ENCODE data around the gene KIAA2012. TPM values are rescaled to one million over a fixed set of nuclear protein-coding genes. Genes with fewer than 3 reads are reported as not detected.

The KIAA2012 gene
- total RNA-seq, 1 donor from 2014 or later: under 0.01 TPM

DNA sequence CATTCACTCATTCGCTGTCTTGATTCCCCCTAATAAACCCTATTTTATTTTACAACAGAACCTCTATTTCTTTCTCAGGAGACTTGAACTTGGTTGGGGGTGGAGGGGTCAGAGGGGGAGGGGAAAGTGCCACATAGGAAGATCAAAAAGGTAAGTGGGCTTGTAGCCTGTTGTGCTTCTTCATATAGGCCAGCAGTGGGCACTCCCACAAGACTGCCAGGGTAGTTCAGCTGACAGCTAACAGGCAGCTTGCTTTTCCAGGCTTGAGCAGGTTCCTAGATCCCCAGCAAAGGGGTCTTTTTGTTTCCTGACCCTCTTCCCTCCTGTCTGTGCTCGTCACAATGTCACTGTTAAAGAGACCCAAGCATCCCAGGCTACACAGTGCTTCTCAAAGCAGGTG, 829 bp upstream of the KIAA2012 start:
- Histone ChIP-seq H3K9ac (ENCODE audit: low read depth in 1 of 3, low read length in 3 of 3) (no peak overlapping the region), H3K27ac (ENCODE audit: low read depth, low read length) (no peak overlapping the region)

DNA sequence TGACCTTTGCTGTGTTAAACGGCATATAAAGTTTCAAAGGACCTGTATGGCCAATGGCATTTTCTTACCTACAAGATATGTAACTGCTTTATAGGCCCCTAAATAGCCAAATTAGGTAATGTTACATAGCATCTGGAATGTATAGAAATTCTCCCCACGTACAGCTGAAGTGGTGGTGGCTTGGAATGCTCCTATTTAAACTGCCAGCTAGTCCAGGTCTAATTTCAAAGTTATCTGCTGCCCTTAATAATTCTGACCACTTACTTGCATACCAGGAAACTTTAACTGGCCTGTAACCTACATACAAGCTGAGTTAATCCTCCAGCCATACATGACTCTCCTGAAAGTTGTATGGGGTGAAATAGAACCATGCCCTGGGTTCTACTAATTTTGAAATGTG, 1.3 kb downstream of the KIAA2012 start:
- Histone ChIP-seq H3K27me3 (ENCODE audit: control insufficient read depth in 3 of 3, insufficient read depth in 3 of 3, low read length in 3 of 3) (no peaks in the 10 kb centered on the region), H3K9ac (ENCODE audit: low read depth in 1 of 3, low read length in 3 of 3) (no peak overlapping the region), H3K9me3 (ENCODE audit: control insufficient read depth in 3 of 3, low read length in 3 of 3) (no peaks in the 10 kb centered on the region), H3K27ac (ENCODE audit: low read depth, low read length) (no peak overlapping the region), H3K4me3 (ENCODE audit: low read length in 3 of 3) (no peak overlapping the region), H3K4me1 (ENCODE audit: control insufficient read depth in 3 of 3, insufficient read depth in 3 of 3, low read length in 3 of 3) (peaks cover 1 to 17% (median 5%) of the 10 kb centered on the region in 3 donors), H3K36me3 (ENCODE audit: control insufficient read depth in 3 of 3, insufficient read depth in 3 of 3, low read length in 3 of 3) (no peaks in the 10 kb centered on the region)

More for the DNA sequence above, 829 bp upstream of the KIAA2012 start:
- H3K4me3 ChIP-seq (ENCODE audit: low read length in 3 of 3): no peak overlapping the region
- H3K36me3 ChIP-seq (ENCODE audit: control insufficient read depth in 3 of 3, insufficient read depth in 3 of 3, low read length in 3 of 3): no peaks in the 10 kb centered on the region
- no peaks in the 10 kb centered on the region for H3K9me3 ChIP-seq (ENCODE audit: control insufficient read depth in 3 of 3, low read length in 3 of 3)
- H3K4me1 ChIP-seq (ENCODE audit: control insufficient read depth in 3 of 3, insufficient read depth in 3 of 3, low read length in 3 of 3): peaks cover 2 to 29% (median 5%) of the 10 kb centered on the region in 3 donors
- H3K27me3 ChIP-seq (ENCODE audit: control insufficient read depth in 3 of 3, insufficient read depth in 3 of 3, low read length in 3 of 3): no peaks in the 10 kb centered on the region

DNA sequence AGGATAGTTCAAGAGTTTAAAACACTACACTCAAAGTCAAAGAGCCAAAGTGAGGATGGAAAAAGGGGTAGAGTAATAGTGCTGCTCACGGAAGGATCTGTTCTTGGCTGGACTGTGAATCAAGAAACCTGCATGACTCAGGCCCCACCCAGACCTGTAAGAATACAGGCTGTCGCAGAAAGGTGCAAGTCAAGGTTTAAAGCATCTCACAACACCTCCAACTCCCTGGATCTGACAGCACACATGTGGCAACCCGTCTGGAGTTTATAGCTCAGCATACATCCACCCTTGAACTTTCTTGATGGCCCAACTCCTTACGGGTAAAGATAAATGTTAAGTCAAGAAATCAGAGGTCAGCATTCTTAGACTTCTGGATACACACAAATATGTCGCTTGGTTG, 6.3 kb downstream of the KIAA2012 start:
- no peaks in the 10 kb centered on the region for H3K36me3 ChIP-seq (ENCODE audit: control insufficient read depth in 3 of 3, insufficient read depth in 3 of 3, low read length in 3 of 3)

DNA sequence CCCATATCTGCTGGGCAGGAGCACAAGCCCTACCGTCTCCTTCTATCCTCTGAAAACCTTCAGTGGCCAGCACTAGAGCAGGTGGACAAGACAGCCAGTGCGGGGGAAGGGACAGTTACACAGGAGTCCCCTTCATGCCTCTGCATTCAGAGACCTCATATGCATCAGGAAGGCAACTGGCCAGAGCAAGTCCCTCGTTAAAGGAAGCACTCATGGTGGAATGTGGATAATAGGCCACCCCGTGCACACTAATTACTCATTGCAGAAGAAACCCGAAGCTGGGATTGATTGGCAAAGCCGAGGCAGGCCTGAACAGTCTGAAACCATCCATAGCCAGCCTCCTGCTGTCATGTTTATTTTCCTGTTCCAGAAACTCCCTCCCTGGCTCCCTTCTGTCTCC, 11.2 kb downstream of the KIAA2012 start:
- Histone ChIP-seq H3K27ac (ENCODE audit: low read depth, low read length) (no peak overlapping the region), H3K4me1 (ENCODE audit: control insufficient read depth in 3 of 3, insufficient read depth in 3 of 3, low read length in 3 of 3) (peaks cover 0 to 4% (median 0%) of the 10 kb centered on the region in 3 donors), H3K9me3 (ENCODE audit: control insufficient read depth in 3 of 3, low read length in 3 of 3) (no peaks in the 10 kb centered on the region), H3K9ac (ENCODE audit: low read depth in 1 of 3, low read length in 3 of 3) (no peak overlapping the region), H3K36me3 (ENCODE audit: control insufficient read depth in 3 of 3, insufficient read depth in 3 of 3, low read length in 3 of 3) (no peaks in the 10 kb centered on the region), H3K27me3 (ENCODE audit: control insufficient read depth in 3 of 3, insufficient read depth in 3 of 3, low read length in 3 of 3) (no peaks in the 10 kb centered on the region), H3K4me3 (ENCODE audit: low read length in 3 of 3) (no peak overlapping the region)

More for the DNA sequence above, 6.3 kb downstream of the KIAA2012 start:
- Histone ChIP-seq H3K27me3 (ENCODE audit: control insufficient read depth in 3 of 3, insufficient read depth in 3 of 3, low read length in 3 of 3) (no peaks in the 10 kb centered on the region), H3K4me1 (ENCODE audit: control insufficient read depth in 3 of 3, insufficient read depth in 3 of 3, low read length in 3 of 3) (peaks cover 0 to 3% (median 0%) of the 10 kb centered on the region in 3 donors), H3K27ac (ENCODE audit: low read depth, low read length) (no peak overlapping the region), H3K9me3 (ENCODE audit: control insufficient read depth in 3 of 3, low read length in 3 of 3) (no peaks in the 10 kb centered on the region), H3K9ac (ENCODE audit: low read depth in 1 of 3, low read length in 3 of 3) (no peak overlapping the region), H3K4me3 (ENCODE audit: low read length in 3 of 3) (no peak overlapping the region)

GRCh38 chr2:202088777-202089176, 15.7 kb downstream of the KIAA2012 start:
- Histone ChIP-seq H3K4me1 (ENCODE audit: control insufficient read depth in 3 of 3, insufficient read depth in 3 of 3, low read length in 3 of 3) (peaks cover 0 to 4% (median 0%) of the 10 kb centered on the region in 3 donors), H3K27me3 (ENCODE audit: control insufficient read depth in 3 of 3, insufficient read depth in 3 of 3, low read length in 3 of 3) (no peaks in the 10 kb centered on the region), H3K4me3 (ENCODE audit: low read length in 3 of 3) (no peak overlapping the region), H3K36me3 (ENCODE audit: control insufficient read depth in 3 of 3, insufficient read depth in 3 of 3, low read length in 3 of 3) (no peaks in the 10 kb centered on the region), H3K9me3 (ENCODE audit: control insufficient read depth in 3 of 3, low read length in 3 of 3) (no peaks in the 10 kb centered on the region), H3K27ac (ENCODE audit: low read depth, low read length) (no peak overlapping the region), H3K9ac (ENCODE audit: low read depth in 1 of 3, low read length in 3 of 3) (no peak overlapping the region)

DNA sequence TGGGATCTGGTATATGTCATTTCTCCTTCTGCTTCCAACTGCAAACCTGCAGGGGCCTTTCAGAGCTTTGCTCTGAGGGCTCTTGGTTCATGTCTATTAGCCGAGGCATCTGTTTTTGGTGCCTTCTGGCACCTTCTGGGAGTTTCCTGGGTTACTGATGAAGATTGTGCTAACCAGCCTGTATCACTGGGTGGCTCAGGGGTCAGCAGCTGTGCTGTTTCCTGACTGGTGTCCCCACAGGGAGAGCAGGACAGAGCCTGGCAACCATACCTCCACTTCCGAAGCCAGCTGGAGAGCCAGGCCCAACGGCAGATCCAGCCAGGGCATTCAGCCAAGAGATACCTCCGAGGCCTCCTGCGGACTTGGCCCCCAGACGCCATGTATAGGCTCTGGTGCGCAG, 17.5 kb downstream of the KIAA2012 start:
- Histone ChIP-seq H3K4me1 (ENCODE audit: control insufficient read depth in 3 of 3, insufficient read depth in 3 of 3, low read length in 3 of 3) (no peaks in the 10 kb centered on the region), H3K27ac (ENCODE audit: low read depth, low read length) (no peak overlapping the region), H3K9ac (ENCODE audit: low read depth in 1 of 3, low read length in 3 of 3) (no peak overlapping the region), H3K27me3 (ENCODE audit: control insufficient read depth in 3 of 3, insufficient read depth in 3 of 3, low read length in 3 of 3) (no peaks in the 10 kb centered on the region), H3K9me3 (ENCODE audit: control insufficient read depth in 3 of 3, low read length in 3 of 3) (no peaks in the 10 kb centered on the region), H3K4me3 (ENCODE audit: low read length in 3 of 3) (no peak overlapping the region), H3K36me3 (ENCODE audit: control insufficient read depth in 3 of 3, insufficient read depth in 3 of 3, low read length in 3 of 3) (no peaks in the 10 kb centered on the region)

GRCh38 chr2:202091476-202091875, 18.4 kb downstream of the KIAA2012 start:
- H3K27me3 ChIP-seq (ENCODE audit: control insufficient read depth in 3 of 3, insufficient read depth in 3 of 3, low read length in 3 of 3): no peaks in the 10 kb centered on the region
- no peaks in the 10 kb centered on the region for H3K36me3 ChIP-seq (ENCODE audit: control insufficient read depth in 3 of 3, insufficient read depth in 3 of 3, low read length in 3 of 3)
- no peaks in the 10 kb centered on the region for H3K4me1 ChIP-seq (ENCODE audit: control insufficient read depth in 3 of 3, insufficient read depth in 3 of 3, low read length in 3 of 3)
- H3K9me3 ChIP-seq (ENCODE audit: control insufficient read depth in 3 of 3, low read length in 3 of 3): no peaks in the 10 kb centered on the region
- H3K9ac ChIP-seq (ENCODE audit: low read depth in 1 of 3, low read length in 3 of 3): no peak overlapping the region
- no peak overlapping the region for H3K27ac ChIP-seq (ENCODE audit: low read depth, low read length)
- H3K4me3 ChIP-seq (ENCODE audit: low read length in 3 of 3): no peak overlapping the region

DNA sequence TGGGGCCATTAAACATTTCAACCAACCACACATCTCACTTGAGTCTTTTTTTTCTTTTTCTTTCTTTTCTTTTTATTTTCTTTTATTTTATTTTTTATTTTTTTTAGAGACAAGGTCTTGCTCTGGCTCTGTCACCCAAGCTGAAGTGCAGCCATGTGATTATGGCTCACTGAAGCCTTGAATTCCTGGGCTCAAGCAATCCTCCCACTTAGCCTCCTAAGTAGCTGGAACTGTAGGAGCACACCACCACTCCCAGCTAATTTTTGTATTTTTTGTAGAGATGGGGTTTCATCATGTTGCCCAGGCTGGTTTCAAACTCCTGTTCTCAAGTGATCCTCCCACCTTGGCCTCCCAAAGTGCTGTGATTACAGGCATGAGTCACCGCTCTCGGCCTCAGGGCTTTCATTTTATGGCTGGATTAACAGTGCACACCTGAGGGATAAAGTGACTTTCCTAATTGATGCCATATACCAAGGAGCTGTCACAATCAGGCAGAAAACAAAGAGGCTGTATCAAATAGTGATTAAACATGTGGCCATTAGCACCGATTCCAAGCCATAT, 21.5 kb downstream of the KIAA2012 start:
- no peak overlapping the region for H3K9ac ChIP-seq (ENCODE audit: low read depth in 1 of 3, low read length in 3 of 3)
- no peak overlapping the region for H3K27ac ChIP-seq (ENCODE audit: low read depth, low read length)
- H3K27me3 ChIP-seq (ENCODE audit: control insufficient read depth in 3 of 3, insufficient read depth in 3 of 3, low read length in 3 of 3): no peaks in the 10 kb centered on the region
- H3K9me3 ChIP-seq (ENCODE audit: control insufficient read depth in 3 of 3, low read length in 3 of 3): no peaks in the 10 kb centered on the region
- H3K36me3 ChIP-seq (ENCODE audit: control insufficient read depth in 3 of 3, insufficient read depth in 3 of 3, low read length in 3 of 3): no peaks in the 10 kb centered on the region
- H3K4me1 ChIP-seq (ENCODE audit: control insufficient read depth in 3 of 3, insufficient read depth in 3 of 3, low read length in 3 of 3): no peaks in the 10 kb centered on the region
- H3K4me3 ChIP-seq (ENCODE audit: low read length in 3 of 3): no peak overlapping the region

- Histone ChIP-seq H3K9ac (ENCODE audit: low read depth in 1 of 3, low read length in 3 of 3) (no peak overlapping the region), H3K4me3 (ENCODE audit: low read length in 3 of 3) (no peak overlapping the region), H3K4me1 (ENCODE audit: control insufficient read depth in 3 of 3, insufficient read depth in 3 of 3, low read length in 3 of 3) (no peaks in the 10 kb centered on the region), H3K27ac (ENCODE audit: low read depth, low read length) (no peak overlapping the region), H3K9me3 (ENCODE audit: control insufficient read depth in 3 of 3, low read length in 3 of 3) (no peaks in the 10 kb centered on the region), H3K27me3 (ENCODE audit: control insufficient read depth in 3 of 3, insufficient read depth in 3 of 3, low read length in 3 of 3) (no peaks in the 10 kb centered on the region), H3K36me3 (ENCODE audit: control insufficient read depth in 3 of 3, insufficient read depth in 3 of 3, low read length in 3 of 3) (no peaks in the 10 kb centered on the region)
Measured at GRCh38 chr2:202095235-202095634, 22.2 kb downstream of the KIAA2012 start.

DNA sequence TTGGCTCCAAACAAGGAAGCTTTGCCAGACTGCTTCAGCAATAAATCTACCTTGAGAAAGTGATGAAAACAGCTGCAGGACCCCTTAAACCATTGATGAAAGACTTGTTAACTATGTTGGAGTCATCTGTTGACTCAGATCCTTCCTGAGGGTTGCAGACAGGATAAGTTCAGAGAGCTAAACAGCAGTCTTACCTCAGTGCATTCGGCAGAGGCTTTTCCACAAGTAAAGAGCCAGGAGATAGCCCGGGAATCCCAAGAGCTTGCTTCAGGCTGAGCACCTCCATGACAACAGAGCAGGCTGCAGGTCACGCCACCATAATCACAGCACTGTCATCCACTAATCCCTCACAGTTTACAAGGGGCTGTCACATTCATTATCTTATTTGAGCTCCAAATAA, 23.7 kb downstream of the KIAA2012 start:
- Histone ChIP-seq H3K4me3 (ENCODE audit: low read length in 3 of 3) (no peak overlapping the region), H3K4me1 (ENCODE audit: control insufficient read depth in 3 of 3, insufficient read depth in 3 of 3, low read length in 3 of 3) (no peaks in the 10 kb centered on the region), H3K27me3 (ENCODE audit: control insufficient read depth in 3 of 3, insufficient read depth in 3 of 3, low read length in 3 of 3) (no peaks in the 10 kb centered on the region), H3K36me3 (ENCODE audit: control insufficient read depth in 3 of 3, insufficient read depth in 3 of 3, low read length in 3 of 3) (no peaks in the 10 kb centered on the region), H3K9me3 (ENCODE audit: control insufficient read depth in 3 of 3, low read length in 3 of 3) (no peaks in the 10 kb centered on the region), H3K27ac (ENCODE audit: low read depth, low read length) (no peak overlapping the region), H3K9ac (ENCODE audit: low read depth in 1 of 3, low read length in 3 of 3) (no peak overlapping the region)
